Brain microvascular endothelial cell (primary cell): ENCODE data around the gene ZCCHC17.

Experiments used
- DNase-seq: peaks from one replicate; pipeline ENCODE4 v3.0.0-alpha.2; 2020
- H3K27ac ChIP-seq: fragments of 250-450 bp; sonication (Bioruptor Pico); 2 replicates; pipeline ENCODE4 v1.5.1; 2020; ENCODE audit warnings: mild to moderate bottlenecking, moderate library complexity
- H3K27me3 ChIP-seq: fragments of 250-450 bp; sonication (Bioruptor Pico); replicated peaks from 2 replicates; pipeline ENCODE4 v1.5.1; 2020; ENCODE audit warnings: mild to moderate bottlenecking
- H3K36me3 ChIP-seq: fragments of 250-450 bp; sonication (Bioruptor Pico); replicated peaks from 2 replicates; pipeline ENCODE4 v1.5.1; 2020; ENCODE audit warnings: mild to moderate bottlenecking
- H3K4me3 ChIP-seq: 2 replicates; pipeline ENCODE4 v1.5.1; 2011; ENCODE audit warnings: low read depth, mild to moderate bottlenecking, control low read depth, low read length, moderate library complexity
- in situ Hi-C: cut with HindIII; loops from 2 replicates; pipeline ENCODE4 v1.10.0; 2017; ENCODE audit warnings: low sequenced_read_pairs, low pct_ligation_motif_present
- TF ChIP-seq, protein P1 (sequence below): IDR thresholded peaks from 2 replicates; pipeline ENCODE4 v1.5.1; 2011; ENCODE audit warnings: low read depth, mild to moderate bottlenecking, moderate library complexity, low read length, control low read depth, inconsistent platforms; ENCODE audit errors: missing control alignments

Gene ZCCHC17

GRCh38 chr1:31408788-31409318 is 112.0 kb downstream of the ZCCHC17 start:
- in situ Hi-C loops, result no loop called here

GRCh38 chr1:31409946-31410858 is 113.4 kb downstream of the ZCCHC17 start:
- Histone ChIP-seq H3K27me3 (peaks cover 17% of the 10 kb centered on the region), H3K4me3 (no peak overlapping the region), H3K27ac (no peak overlapping the region), H3K36me3 (no peaks in the 10 kb centered on the region)
- TF ChIP-seq, protein P1, sequence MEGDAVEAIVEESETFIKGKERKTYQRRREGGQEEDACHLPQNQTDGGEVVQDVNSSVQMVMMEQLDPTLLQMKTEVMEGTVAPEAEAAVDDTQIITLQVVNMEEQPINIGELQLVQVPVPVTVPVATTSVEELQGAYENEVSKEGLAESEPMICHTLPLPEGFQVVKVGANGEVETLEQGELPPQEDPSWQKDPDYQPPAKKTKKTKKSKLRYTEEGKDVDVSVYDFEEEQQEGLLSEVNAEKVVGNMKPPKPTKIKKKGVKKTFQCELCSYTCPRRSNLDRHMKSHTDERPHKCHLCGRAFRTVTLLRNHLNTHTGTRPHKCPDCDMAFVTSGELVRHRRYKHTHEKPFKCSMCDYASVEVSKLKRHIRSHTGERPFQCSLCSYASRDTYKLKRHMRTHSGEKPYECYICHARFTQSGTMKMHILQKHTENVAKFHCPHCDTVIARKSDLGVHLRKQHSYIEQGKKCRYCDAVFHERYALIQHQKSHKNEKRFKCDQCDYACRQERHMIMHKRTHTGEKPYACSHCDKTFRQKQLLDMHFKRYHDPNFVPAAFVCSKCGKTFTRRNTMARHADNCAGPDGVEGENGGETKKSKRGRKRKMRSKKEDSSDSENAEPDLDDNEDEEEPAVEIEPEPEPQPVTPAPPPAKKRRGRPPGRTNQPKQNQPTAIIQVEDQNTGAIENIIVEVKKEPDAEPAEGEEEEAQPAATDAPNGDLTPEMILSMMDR, result no peak
- DNase-seq, result no peak
- in situ Hi-C loops, result no loop called here

More at GRCh38 chr1:31408788-31409318, 112.0 kb downstream of the ZCCHC17 start:
- Histone ChIP-seq H3K27me3 (peaks cover 15% of the 10 kb centered on the region), H3K4me3 (no peak overlapping the region), H3K36me3 (no peaks in the 10 kb centered on the region), H3K27ac (no peak overlapping the region)
- no peak for DNase-seq
- TF ChIP-seq, protein P1, result no peak

DNA sequence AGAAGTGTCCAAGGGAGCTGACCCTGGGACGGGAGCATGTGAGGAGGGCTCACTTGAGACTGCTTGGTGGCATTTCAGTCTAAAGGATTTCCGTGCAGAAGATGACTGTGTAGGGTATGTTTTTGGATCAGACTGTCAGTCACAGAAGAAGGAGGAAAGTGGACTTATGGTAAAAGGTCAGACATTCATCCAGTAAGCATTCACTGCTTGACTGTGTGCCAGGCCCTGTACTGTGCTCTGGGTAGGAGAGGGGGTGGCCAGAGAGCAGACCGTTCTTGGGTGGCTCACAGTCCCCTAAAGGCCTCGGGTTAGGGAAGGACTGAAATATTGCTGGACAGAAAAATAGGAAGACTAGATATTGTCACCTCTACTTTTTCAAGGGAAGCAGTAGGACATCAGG is 114.0 kb downstream of the ZCCHC17 start:
- in situ Hi-C loops, result no loop called here
- Histone ChIP-seq H3K4me3 (no peak overlapping the region), H3K27me3 (peaks cover 17% of the 10 kb centered on the region), H3K36me3 (no peaks in the 10 kb centered on the region), H3K27ac (no peak overlapping the region)
- TF ChIP-seq, protein P1, result no peak
- DNase-seq, result no peak

GRCh38 chr1:31412205-31412604 is 115.4 kb downstream of the ZCCHC17 start:
- Histone ChIP-seq H3K36me3 (no peaks in the 10 kb centered on the region), H3K4me3 (no peak overlapping the region), H3K27ac (no peak overlapping the region), H3K27me3 (peaks cover 17% of the 10 kb centered on the region)
- DNase-seq, result no peak
- in situ Hi-C loops, result no loop called here
- TF ChIP-seq, protein P1, result no peak

GRCh38 chr1:31412732-31413404 is 116.0 kb downstream of the ZCCHC17 start, which contains the start of gene SERINC2:
SERINC2 (plus strand) TSS chr1:31413213; CDS start chr1:31413266, 53 bp downstream.
- no peaks in the 10 kb centered on the region for H3K36me3 ChIP-seq
- H3K27me3 ChIP-seq, result peaks cover 17% of the 10 kb centered on the region
- no peak for DNase-seq
- H3K27ac ChIP-seq, result no peak within 1 kb of the TSS
- TF ChIP-seq, protein P1, result no peak
- in situ Hi-C loops, result no loop called here
- peak within 1 kb of the TSS; percentile 58 for H3K4me3 ChIP-seq
